CD14-positive monocyte (primary cell): ENCODE data around the gene CYSTM1. TPM values are rescaled to one million over a fixed set of nuclear protein-coding genes. Genes with fewer than 3 reads are reported as not detected.
A peak's percentile ranks its signal among the peaks of the same experiment; 100 is the strongest.

ENCODE experiments used
- DNase-seq, 3 donors: peaks; one replicate each; pipeline ENCODE4 v3.0.0-alpha.2; 2011 to 2022
- H2AFZ ChIP-seq: 2 replicates; pipeline ENCODE4 v1.6.0; 2012; ENCODE audit warnings: mild to moderate bottlenecking, low read depth, low read length, inconsistent platforms; ENCODE audit not compliant: insufficient read depth, poor library complexity, severe bottlenecking
- H3K27ac ChIP-seq, 2 donors: 1 replicate in 1 of 2; 2 replicates in 1 of 2; pipeline ENCODE4 v1.5.1; 2012 to 2013; ENCODE audit warnings: low read length in 2 of 2, control low read depth in 1 of 2, inconsistent platforms in 1 of 2, low read depth in 1 of 2, mild to moderate bottlenecking in 1 of 2
- H3K27me3 ChIP-seq, 2 donors: one replicate each; pipeline versions ENCODE4 v1.6.0 to v1.6.1; 2011 to 2013; ENCODE audit warnings: low read length in 2 of 2; ENCODE audit not compliant: control insufficient read depth in 2 of 2, insufficient read depth in 2 of 2
- H3K36me3 ChIP-seq, 2 donors: replicated peaks in 1 of 2; 1 replicate in 1 of 2; 2 replicates in 1 of 2; pipeline versions ENCODE4 v1.5.1 to v1.6.1; 2012 to 2013; ENCODE audit warnings: low read length in 2 of 2, control low read depth in 1 of 2, inconsistent platforms in 1 of 2, mild to moderate bottlenecking in 1 of 2; ENCODE audit not compliant: insufficient read depth in 2 of 2, control insufficient read depth in 1 of 2
- H3K4me1 ChIP-seq, 2 donors: 1 replicate in 1 of 2; 2 replicates in 1 of 2; pipeline versions ENCODE4 v1.5.1 to v1.6.1; 2012 to 2013; ENCODE audit warnings: low read length in 2 of 2, control low read depth in 1 of 2, inconsistent platforms in 1 of 2, mild to moderate bottlenecking in 1 of 2, moderate library complexity in 1 of 2; ENCODE audit not compliant: insufficient read depth in 2 of 2, control insufficient read depth in 1 of 2
- H3K4me2 ChIP-seq: replicated peaks from 2 replicates; pipeline ENCODE3; 2012; ENCODE audit warnings: low read length, moderate library complexity, mild to moderate bottlenecking; ENCODE audit not compliant: poor library complexity, severe bottlenecking; ENCODE audit errors: extremely low read depth
- H3K4me3 ChIP-seq, 3 experiments: fragments of 200-600 bp in 1 of 3; sonication (generic) in 1 of 3; replicated peaks in 1 of 3; 1 replicate in 2 of 3; 2 replicates in 1 of 3; pipeline ENCODE4 v1.5.1; 2011 to 2013; ENCODE audit warnings: low read length in 3 of 3, mild to moderate bottlenecking in 3 of 3, control low read depth in 2 of 3, low read depth in 2 of 3, inconsistent platforms in 1 of 3, moderate library complexity in 1 of 3
- H3K79me2 ChIP-seq: 2 replicates; pipeline ENCODE4 v1.6.0; 2012; ENCODE audit warnings: mild to moderate bottlenecking, control low read depth, inconsistent platforms, low read length, moderate library complexity; ENCODE audit not compliant: insufficient read depth
- H3K9ac ChIP-seq: 2 replicates; pipeline ENCODE4 v1.6.0; 2017; ENCODE audit warnings: low read length, mild to moderate bottlenecking; ENCODE audit not compliant: insufficient read depth, poor library complexity, severe bottlenecking
- H3K9me3 ChIP-seq, 2 donors: replicated peaks in 1 of 2; 1 replicate in 1 of 2; 2 replicates in 1 of 2; pipeline versions ENCODE4 v1.5.1 to v1.6.1; 2012 to 2013; ENCODE audit warnings: low read length in 2 of 2, control low read depth in 1 of 2; ENCODE audit not compliant: control insufficient read depth in 1 of 2, insufficient read depth in 1 of 2
- H4K20me1 ChIP-seq: 2 replicates; pipeline ENCODE4 v1.6.0; 2012; ENCODE audit warnings: mild to moderate bottlenecking, low read length, control low read depth, moderate library complexity; ENCODE audit not compliant: insufficient read depth
- H3K27ac Mint-ChIP-seq, 7 donors: one replicate each; pipeline ENCODE4 v1.8.0; 2020; ENCODE audit warnings: mild to moderate bottlenecking in 7 of 7, mixed read lengths in 7 of 7, moderate library complexity in 6 of 7, inconsistent platforms in 2 of 7
- H3K27me3 Mint-ChIP-seq, 3 donors: one replicate each; pipeline ENCODE4 v1.8.0; 2021 to 2022; ENCODE audit warnings: low read depth in 3 of 3, mild to moderate bottlenecking in 3 of 3, mixed read lengths in 3 of 3, moderate library complexity in 3 of 3, inconsistent platforms in 1 of 3
- H3K36me3 Mint-ChIP-seq, 2 donors: one replicate each; pipeline ENCODE4 v1.8.0; 2020; ENCODE audit warnings: mixed read lengths in 2 of 2, inconsistent platforms in 1 of 2, mild to moderate bottlenecking in 1 of 2
- H3K4me1 Mint-ChIP-seq: one replicate; pipeline ENCODE4 v1.8.0; 2020; ENCODE audit warnings: mild to moderate bottlenecking, mixed read lengths
- H3K4me3 Mint-ChIP-seq, 2 donors: one replicate each; pipeline ENCODE4 v1.8.0; 2020; ENCODE audit warnings: mild to moderate bottlenecking in 2 of 2, mixed read lengths in 2 of 2, moderate library complexity in 1 of 2
- H3K9me3 Mint-ChIP-seq, 7 donors: one replicate each; pipeline ENCODE4 v1.8.0; 2020 to 2022; ENCODE audit warnings: mixed read lengths in 7 of 7, mild to moderate bottlenecking in 6 of 7, moderate library complexity in 6 of 7, inconsistent platforms in 2 of 7
- WGBS: methylation state at CpG from one replicate; pipeline ENCODE4 v1.1.5; 2013; ENCODE audit warnings: missing lambda C conversion rate; ENCODE audit not compliant: insufficient coverage; 5-methylcytosine and 5-hydroxymethylcytosine counted together
- intact Hi-C, 2 donors: fragments of 100-400 bp; cut with micrococcal nuclease; formaldehyde crosslinking; loops; one replicate each; pipeline versions ENCODE4 v1.15.0 to v1.15.1; 2023
- polyA plus RNA-seq, 3 donors: library from polyadenylated mRNA; depleted of rRNA in 1 of 3; unstranded in 2 of 3; stranded (reverse) in 1 of 3; fragments of 300-500 nt in 2 of 3; fragments of >200 nt in 1 of 3; fragmentation: Illumina TruSeq in 2 of 3; gene quantifications; 1 replicate in 2 of 3; 2 replicates in 1 of 3; pipeline ENCODE4 v1.2.3, GENCODE V29; 2012 to 2021
- TF ChIP-seq, protein P1 (sequence below): fragments of 200-600 bp; IDR thresholded peaks from one replicate; pipeline ENCODE4 v1.8.0; 2022; ENCODE audit warnings: antibody characterized with exemption, mild to moderate bottlenecking

Gene CYSTM1
- polyA plus RNA-seq, 3 donors = 14.0 to 40.0 (median 36.7) TPM

GRCh38 chr5:140143521-140144258 lies 31.3 kb upstream of the CYSTM1 start:
- Mint-ChIP-seq H3K9me3 (peaks cover 0 to 11% (median 0%) of the 10 kb centered on the region in 7 donors), H3K36me3 (peaks cover 5 to 14% of the 10 kb centered on the region in 2 donors), H3K4me3 (no peak overlapping the region), H3K27me3 (peaks cover 34 to 49% (median 47%) of the 10 kb centered on the region in 3 donors), H3K27ac (peak overlapping the region in 2 of 7 donors; percentile 20 to 59), H3K4me1 (peaks cover 30% of the 10 kb centered on the region)
- H3K4me2 ChIP-seq = no peak overlapping the region
- no peak for DNase-seq
- H3K36me3 ChIP-seq = no peaks in the 10 kb centered on the region
- no peak overlapping the region for H3K9ac ChIP-seq
- intact Hi-C loops = loop anchor here (5.0 kb wide), 1 partner anchor 66 kb away; no protein-coding TSS in a partner anchor
- H4K20me1 ChIP-seq = peaks cover 50% of the 10 kb centered on the region
- no peak overlapping the region for H3K4me3 ChIP-seq
- H3K79me2 ChIP-seq = no peaks in the 10 kb centered on the region
- TF ChIP-seq, protein P1, sequence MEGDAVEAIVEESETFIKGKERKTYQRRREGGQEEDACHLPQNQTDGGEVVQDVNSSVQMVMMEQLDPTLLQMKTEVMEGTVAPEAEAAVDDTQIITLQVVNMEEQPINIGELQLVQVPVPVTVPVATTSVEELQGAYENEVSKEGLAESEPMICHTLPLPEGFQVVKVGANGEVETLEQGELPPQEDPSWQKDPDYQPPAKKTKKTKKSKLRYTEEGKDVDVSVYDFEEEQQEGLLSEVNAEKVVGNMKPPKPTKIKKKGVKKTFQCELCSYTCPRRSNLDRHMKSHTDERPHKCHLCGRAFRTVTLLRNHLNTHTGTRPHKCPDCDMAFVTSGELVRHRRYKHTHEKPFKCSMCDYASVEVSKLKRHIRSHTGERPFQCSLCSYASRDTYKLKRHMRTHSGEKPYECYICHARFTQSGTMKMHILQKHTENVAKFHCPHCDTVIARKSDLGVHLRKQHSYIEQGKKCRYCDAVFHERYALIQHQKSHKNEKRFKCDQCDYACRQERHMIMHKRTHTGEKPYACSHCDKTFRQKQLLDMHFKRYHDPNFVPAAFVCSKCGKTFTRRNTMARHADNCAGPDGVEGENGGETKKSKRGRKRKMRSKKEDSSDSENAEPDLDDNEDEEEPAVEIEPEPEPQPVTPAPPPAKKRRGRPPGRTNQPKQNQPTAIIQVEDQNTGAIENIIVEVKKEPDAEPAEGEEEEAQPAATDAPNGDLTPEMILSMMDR = no peak
- peaks cover 25 to 37% of the 10 kb centered on the region in 2 donors for H3K27me3 ChIP-seq
- H2AFZ ChIP-seq = no peak overlapping the region
- peaks cover 15 to 20% of the 10 kb centered on the region in 2 donors for H3K4me1 ChIP-seq
- H3K9me3 ChIP-seq = no peaks in the 10 kb centered on the region
- no CpG with 5 or more reads among the region's 3 CpGs for WGBS
- no peak overlapping the region for H3K27ac ChIP-seq

GRCh38 chr5:140145256-140145655 lies 29.7 kb upstream of the CYSTM1 start:
- no peak overlapping the region for H3K4me3 ChIP-seq
- Mint-ChIP-seq H3K36me3 (peaks cover 5 to 14% of the 10 kb centered on the region in 2 donors), H3K27ac (peak overlapping the region in 2 of 7 donors; percentile 65 to 68), H3K27me3 (peaks cover 31 to 49% (median 47%) of the 10 kb centered on the region in 3 donors), H3K9me3 (peaks cover 0 to 11% (median 0%) of the 10 kb centered on the region in 7 donors), H3K4me1 (peaks cover 30% of the 10 kb centered on the region), H3K4me3 (peak overlapping the region in 1 of 2 donors; percentile 82)
- no peak overlapping the region for H3K9ac ChIP-seq
- no peaks in the 10 kb centered on the region for H3K36me3 ChIP-seq
- peaks cover 25 to 39% of the 10 kb centered on the region in 2 donors for H3K27me3 ChIP-seq
- H3K4me2 ChIP-seq = peak overlapping the region; percentile 83
- TF ChIP-seq, protein P1 = no peak
- DNase-seq = no peak
- peaks cover 50% of the 10 kb centered on the region for H4K20me1 ChIP-seq
- WGBS = no CpG with 5 or more reads among the region's 3 CpGs
- no peaks in the 10 kb centered on the region for H3K79me2 ChIP-seq
- H3K4me1 ChIP-seq = peaks cover 15 to 20% of the 10 kb centered on the region in 2 donors
- intact Hi-C loops = loop anchor here in 1 of 2 donors (5.0 kb wide), 1 partner anchor 38 kb away; no protein-coding TSS in a partner anchor
- no peaks in the 10 kb centered on the region for H3K9me3 ChIP-seq
- no peak overlapping the region for H3K27ac ChIP-seq
- H2AFZ ChIP-seq = no peak overlapping the region
